Stimulated activated CD4-positive, alpha-beta T cell treated with anti-CD3 and anti-CD28 coated beads, Interleukin-4, amount 100 ng/mL, for 1 hour (primary cell): ENCODE data around the gene TFB1M.
"Not testable (repeated sequence)": the region's sequence is repeated elsewhere in the genome, so short reads cannot be mapped to it uniquely, and the experiment has no call there.

Experiments
- DNase-seq: peaks from one replicate; pipeline ENCODE4 v3.0.0-alpha.2; 2020

The TFB1M gene

GRCh38 chr6:155232848-155233247 lies 81.4 kb downstream of the TFB1M start:
- DNase-seq: no peak

- not testable (repeated sequence) for DNase-seq
These were observed 83.3 kb downstream of the TFB1M start for GRCh38 chr6:155230975-155231374.

GRCh38 chr6:155228546-155229166 lies 85.6 kb downstream of the TFB1M start:
- DNase-seq: no peak

- DNase-seq: no peak
These were observed 87.2 kb downstream of the TFB1M start for GRCh38 chr6:155227046-155227445.

GRCh38 chr6:155224618-155225017 lies 89.7 kb downstream of the TFB1M start:
- no peak for DNase-seq

GRCh38 chr6:155223646-155224451 lies 90.4 kb downstream of the TFB1M start:
- DNase-seq: peak; percentile 47

- DNase-seq: no peak
These were observed 91.8 kb downstream of the TFB1M start for GRCh38 chr6:155222506-155222905.

GRCh38 chr6:155221086-155221485 lies 93.2 kb downstream of the TFB1M start:
- no peak for DNase-seq

- no peak for DNase-seq
These were observed 94.4 kb downstream of the TFB1M start for GRCh38 chr6:155219858-155220301.

GRCh38 chr6:155219299-155219698 lies 95.0 kb downstream of the TFB1M start:
- no peak for DNase-seq

- DNase-seq: not testable (repeated sequence)
These were observed 95.6 kb downstream of the TFB1M start for GRCh38 chr6:155218711-155219110.

- DNase-seq: no peak
These were observed 97.8 kb downstream of the TFB1M start for GRCh38 chr6:155216312-155217046.

GRCh38 chr6:155215906-155216305 lies 98.4 kb downstream of the TFB1M start:
- no peak for DNase-seq

GRCh38 chr6:155213611-155214372 lies 100.5 kb downstream of the TFB1M start:
- no peak for DNase-seq

- no peak for DNase-seq
These were observed 101.5 kb downstream of the TFB1M start for GRCh38 chr6:155212616-155213380.

GRCh38 chr6:155212106-155212505 lies 102.2 kb downstream of the TFB1M start:
- no peak for DNase-seq

- DNase-seq: no peak
These were observed 107.1 kb downstream of the TFB1M start for GRCh38 chr6:155207223-155207622.
